Activated CD8-positive, alpha-beta memory T cell treated with anti-CD3 and anti-CD28 coated beads, Interleukin-2, amount 50 U/mL, for 4 hours (primary cell): ENCODE results near the gene CGNL1.

ENCODE experiments used
- DNase-seq: peaks from one replicate; pipeline ENCODE4 v3.0.0-alpha.2; 2020

Gene CGNL1

DNA sequence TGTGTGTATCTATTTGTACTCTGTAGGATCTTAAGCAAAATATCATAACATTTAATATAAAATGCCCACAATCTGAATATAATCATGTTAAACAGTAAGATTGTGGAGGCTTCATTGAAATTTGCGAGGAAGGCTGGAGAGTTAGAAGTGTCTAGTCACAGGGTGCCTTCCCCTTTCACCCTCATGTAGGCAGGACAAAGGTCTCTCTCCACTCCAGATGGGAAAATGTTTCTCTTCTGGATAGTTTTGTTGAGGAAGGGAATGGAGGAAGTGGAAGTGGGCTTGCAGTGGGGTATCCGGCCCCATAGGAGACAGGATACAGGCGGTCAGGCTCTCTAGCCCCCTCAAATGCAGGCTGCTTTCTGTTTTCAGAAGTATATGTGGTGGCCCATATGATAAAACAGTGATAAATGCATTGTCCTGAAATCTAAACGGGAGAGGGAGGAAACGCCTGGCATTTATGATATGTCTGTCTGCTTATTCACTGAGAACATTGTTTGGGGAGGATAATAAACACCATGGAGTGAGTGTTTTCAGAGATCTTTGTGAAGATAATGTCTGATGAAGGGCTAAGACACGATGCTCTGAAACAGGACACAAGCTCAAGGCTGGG is 202.1 kb downstream of the CGNL1 start:
- no peak for DNase-seq

DNA sequence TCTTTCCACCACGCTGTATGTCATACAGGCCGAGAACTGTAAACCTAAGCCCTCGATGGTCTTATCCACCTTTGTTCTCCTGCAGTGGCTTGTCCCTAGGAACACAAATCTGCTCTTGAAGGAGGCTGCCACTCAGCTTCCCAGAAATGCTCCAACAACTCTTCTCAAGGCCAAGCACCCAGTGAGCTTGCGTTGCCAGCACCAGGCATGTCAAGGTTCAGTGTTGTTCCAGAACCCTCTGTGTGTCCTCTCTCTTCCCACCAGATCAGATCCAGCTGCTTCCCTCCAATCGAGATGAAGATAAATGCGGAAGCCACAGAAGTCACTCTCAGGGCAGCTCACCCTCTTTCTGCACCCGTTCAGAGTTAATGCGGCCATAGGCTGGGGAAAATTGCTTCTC is 204.1 kb downstream of the CGNL1 start:
- DNase-seq = no peak

- DNase-seq = no peak
Measured at GRCh38 chr15:57580866-57581265, 204.6 kb downstream of the CGNL1 start.

GRCh38 chr15:57582090-57582489 is 205.8 kb downstream of the CGNL1 start:
- no peak for DNase-seq

GRCh38 chr15:57583282-57583681 is 207.0 kb downstream of the CGNL1 start:
- DNase-seq = no peak

GRCh38 chr15:57583720-57584119 is 207.4 kb downstream of the CGNL1 start:
- DNase-seq = no peak

GRCh38 chr15:57586661-57587424 is 210.5 kb downstream of the CGNL1 start:
- no peak for DNase-seq

GRCh38 chr15:57589281-57589680 is 213.0 kb downstream of the CGNL1 start:
- DNase-seq = no peak

GRCh38 chr15:57589754-57590153 is 213.4 kb downstream of the CGNL1 start:
- no peak for DNase-seq

DNA sequence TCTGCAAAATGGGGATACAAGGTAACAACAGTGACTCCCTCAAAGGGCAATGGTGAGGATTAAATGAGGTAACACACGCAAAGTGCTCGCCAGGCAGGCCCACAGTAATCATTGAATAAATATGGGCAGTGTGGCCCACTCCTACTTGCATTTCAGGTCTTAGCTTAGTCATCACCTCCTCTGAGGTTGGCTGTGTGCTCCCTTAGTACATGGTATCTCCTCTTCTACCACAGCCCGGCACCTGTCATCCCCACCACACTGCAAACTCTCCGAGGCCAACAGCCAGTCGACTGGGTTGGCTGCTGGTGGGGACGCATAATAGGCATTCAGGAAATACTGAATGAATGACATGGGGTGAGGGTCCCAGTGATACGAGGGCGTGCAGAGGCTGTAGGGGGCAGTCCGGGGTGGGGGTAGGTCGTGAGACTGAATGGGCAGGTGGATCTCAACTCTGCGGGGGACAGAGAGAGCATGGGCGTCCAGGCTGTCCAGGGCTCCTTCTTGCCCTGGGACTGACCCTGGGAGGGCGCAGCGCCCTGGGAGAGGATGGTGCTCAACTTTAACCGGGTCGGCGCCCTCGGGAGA is 215.0 kb downstream of the CGNL1 start:
- no peak for DNase-seq

DNA sequence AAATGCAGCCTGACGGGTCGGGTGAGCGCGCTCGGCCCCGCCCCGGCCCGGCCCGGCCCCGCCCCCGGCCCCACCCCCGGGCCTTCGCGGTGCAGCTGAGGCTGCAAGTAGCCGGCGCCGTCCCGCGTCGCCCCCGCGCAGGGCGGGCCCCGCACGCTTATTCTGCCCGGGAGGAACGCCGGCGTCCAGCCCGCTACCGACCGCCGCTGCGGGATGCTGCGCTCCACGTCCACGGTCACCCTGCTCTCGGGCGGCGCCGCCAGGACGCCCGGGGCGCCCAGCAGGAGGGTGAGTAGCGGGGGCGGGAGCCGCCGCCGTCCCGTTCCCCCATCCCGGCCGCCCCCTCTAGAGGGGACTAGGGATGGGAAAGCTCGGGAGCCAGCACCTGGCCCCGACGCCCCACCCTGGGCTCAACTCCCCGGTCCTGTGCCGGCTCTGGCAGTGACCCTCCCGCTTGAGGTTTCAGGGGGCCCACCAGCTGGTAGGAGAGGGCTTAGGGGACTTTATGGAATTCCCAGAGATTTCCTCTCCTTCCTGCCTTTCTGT is 215.6 kb downstream of the CGNL1 start, which contains the start of gene MYZAP:
TSS of gene MYZAP (plus strand) at position 83 of the 546 bp plus-strand sequence. CDS start at position 214, 131 bp downstream.
- no peak for DNase-seq

GRCh38 chr15:57592426-57592825 is 216.1 kb downstream of the CGNL1 start:
- DNase-seq = no peak

DNA sequence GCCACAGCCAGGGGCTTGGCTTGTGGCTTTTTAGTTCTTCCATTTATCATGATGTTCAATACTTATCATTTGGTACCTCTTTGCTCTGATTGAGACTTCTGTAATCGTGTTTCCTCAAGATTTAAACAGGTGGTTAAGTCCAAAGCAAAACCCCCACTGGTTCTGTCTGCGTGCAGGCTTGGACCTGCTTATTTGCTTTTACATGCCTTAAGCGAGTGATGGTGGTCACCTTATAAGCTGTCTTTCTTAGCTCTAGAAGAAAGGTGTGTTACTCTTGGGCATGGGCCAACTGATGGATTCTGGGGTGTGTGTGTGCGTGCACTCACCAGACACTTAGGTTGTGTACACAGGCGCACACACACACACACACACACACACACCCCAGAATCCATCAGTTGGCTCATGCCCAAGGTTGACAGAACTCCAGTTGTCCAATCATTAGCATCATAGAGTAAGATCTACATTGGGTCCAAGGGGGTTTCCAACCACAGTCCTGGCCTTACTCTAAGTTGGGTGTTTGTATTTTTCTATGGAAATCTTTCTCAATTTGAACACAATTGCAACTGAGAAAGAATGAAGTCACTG is 216.6 kb downstream of the CGNL1 start:
- no peak for DNase-seq

DNA sequence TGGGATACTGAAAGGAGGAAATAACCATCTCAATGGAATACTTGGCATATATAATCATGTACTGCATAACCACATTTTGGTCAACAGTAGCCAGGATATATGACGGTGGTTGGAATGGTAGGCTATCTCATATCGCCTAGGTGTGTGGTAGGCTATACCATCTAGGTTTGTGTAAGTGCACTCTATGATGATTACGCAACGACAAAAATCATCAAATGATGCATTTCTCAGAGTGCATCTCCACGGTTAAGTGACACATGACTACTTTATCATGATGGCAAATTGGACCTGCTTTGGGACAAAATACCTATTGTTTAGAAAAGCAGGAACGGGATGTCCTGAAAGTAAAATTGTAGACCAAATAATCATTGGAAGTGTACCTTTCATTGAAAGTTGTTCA is 218.2 kb downstream of the CGNL1 start:
- DNase-seq = no peak

- DNase-seq = no peak
Measured at GRCh38 chr15:57595011-57595866, 218.9 kb downstream of the CGNL1 start.

DNA sequence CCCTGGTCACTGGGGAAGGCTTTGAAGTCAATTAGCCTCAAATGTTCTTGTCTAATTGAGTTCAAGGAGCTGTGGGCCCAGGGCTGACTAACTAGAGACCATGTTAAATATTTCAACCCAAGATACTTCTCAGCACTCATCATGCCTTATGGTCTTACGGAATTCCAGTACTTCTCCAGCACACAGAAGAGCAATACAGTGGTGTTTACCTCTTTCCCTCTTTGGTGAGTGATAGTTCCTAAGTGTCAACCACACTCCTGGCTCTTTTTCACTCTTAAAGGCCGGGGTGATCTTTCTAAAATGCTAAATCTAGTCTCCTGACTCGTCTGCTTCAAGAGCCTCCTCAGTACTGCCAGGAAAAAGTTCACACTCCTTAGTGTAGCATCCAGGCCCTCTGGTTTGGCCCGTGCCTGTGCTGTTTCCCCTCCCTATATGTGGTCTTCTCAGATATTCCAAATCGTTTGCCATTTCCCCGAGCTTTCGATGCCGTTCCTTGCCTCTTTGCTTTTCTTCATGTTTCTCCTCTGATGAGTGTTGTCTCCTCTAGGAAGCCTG is 220.1 kb downstream of the CGNL1 start:
- no peak for DNase-seq

DNA sequence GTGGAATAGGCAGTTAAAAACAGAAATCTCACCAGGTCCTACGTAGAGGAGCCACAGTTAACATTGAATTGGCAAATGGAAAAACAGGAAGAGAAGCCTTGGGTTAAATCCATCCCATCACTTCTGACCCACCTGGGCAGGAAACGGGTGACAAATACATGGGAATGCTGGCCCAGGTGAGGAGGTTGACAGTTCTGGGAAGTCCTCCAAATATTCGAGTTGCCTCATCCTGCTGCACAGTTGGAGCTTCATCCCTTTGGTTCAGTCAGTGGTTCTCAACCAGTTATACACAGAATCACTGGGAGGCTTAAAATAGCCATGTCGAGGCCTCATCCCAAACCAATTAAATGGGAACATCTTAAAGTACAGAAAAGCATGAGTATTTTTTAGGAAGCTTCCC is 220.7 kb downstream of the CGNL1 start:
- no peak for DNase-seq

GRCh38 chr15:57597431-57597830 is 221.1 kb downstream of the CGNL1 start:
- no peak for DNase-seq

GRCh38 chr15:57598346-57598745 is 222.0 kb downstream of the CGNL1 start:
- DNase-seq = no peak

- no peak for DNase-seq
Measured at GRCh38 chr15:57599296-57599810, 223.0 kb downstream of the CGNL1 start.

DNA sequence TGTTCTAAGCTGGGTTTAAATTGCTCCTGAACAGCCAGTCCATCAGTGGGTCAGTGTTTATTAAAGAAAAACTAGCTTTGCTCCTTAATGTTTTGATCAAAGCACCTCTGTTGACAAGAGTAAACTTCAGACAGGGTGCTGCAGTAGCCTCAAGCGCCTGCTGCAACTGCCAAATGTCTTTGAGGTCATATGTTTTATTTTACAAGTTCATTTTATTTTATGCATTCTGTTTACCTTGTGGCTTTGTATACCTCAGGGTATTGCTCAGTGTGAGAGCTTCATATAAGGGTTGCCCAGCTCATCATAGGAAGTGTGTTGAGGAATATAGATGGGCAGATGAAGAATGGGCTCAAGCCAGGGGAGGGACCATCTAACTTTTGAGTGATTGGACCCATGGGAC is 223.9 kb downstream of the CGNL1 start:
- no peak for DNase-seq
